HepG2 (cell line): ENCODE measurements around the gene LIF. TPM values are rescaled to one million over a fixed set of nuclear protein-coding genes. Genes with fewer than 3 reads are reported as not detected.

Source experiments
- BHLHE40 ChIP-seq: IDR thresholded peaks from 2 replicates; pipeline ENCODE4 v1.6.1; 2011; ENCODE audit warnings: low read length, improper control_type of control experiment
- BRCA1 ChIP-seq: sonication (generic); formaldehyde crosslinking; IDR thresholded peaks from 2 replicates; pipeline ENCODE4 v1.4.0; 2020; ENCODE audit warnings: missing genetic modification reagents
- CREBL2 ChIP-seq: sonication (generic); formaldehyde crosslinking; IDR thresholded peaks from 2 replicates; pipeline ENCODE4 v1.8.1; 2023; ENCODE audit warnings: missing genetic modification reagents, mild to moderate bottlenecking, borderline replicate concordance
- HNRNPLL ChIP-seq: fragments of 200-400 bp; formaldehyde crosslinking; IDR thresholded peaks from 2 replicates; pipeline ENCODE4 v1.6.1; 2017; ENCODE audit warnings: mild to moderate bottlenecking, low read depth, low read length; ENCODE audit not compliant: poor library complexity, severe bottlenecking
- KDM3A ChIP-seq: IDR thresholded peaks from 2 replicates; pipeline ENCODE4 v1.6.1; 2018; ENCODE audit warnings: low read depth, missing compliant biosample characterization
- KDM5A ChIP-seq: fragments of 200-600 bp; sonication (generic); IDR thresholded peaks from 2 replicates; pipeline ENCODE4 v1.7.0; 2018; ENCODE audit warnings: antibody characterized with exemption, mild to moderate bottlenecking, low read length, borderline replicate concordance
- MLX ChIP-seq: IDR thresholded peaks from 2 replicates; pipeline ENCODE4 v1.6.1; 2016
- MYPOP ChIP-seq: sonication (generic); formaldehyde crosslinking; IDR thresholded peaks from 2 replicates; pipeline ENCODE4 v1.8.1; 2023; ENCODE audit warnings: mild to moderate bottlenecking, moderate library complexity, missing genetic modification reagents
- POLR2AphosphoS5 ChIP-seq: IDR thresholded peaks from 2 replicates; pipeline ENCODE4 v1.6.1; 2012; ENCODE audit warnings: low read depth, low read length
- RFXAP ChIP-seq: sonication (generic); formaldehyde crosslinking; IDR thresholded peaks from 2 replicates; pipeline ENCODE4 v1.4.0; 2020; ENCODE audit warnings: missing genetic modification reagents, borderline replicate concordance
- RNF219 ChIP-seq: sonication (generic); formaldehyde crosslinking; IDR thresholded peaks from 2 replicates; pipeline ENCODE4 v1.5.0; 2020; ENCODE audit warnings: mild to moderate bottlenecking, missing genetic modification reagents
- TRAFD1 ChIP-seq: sonication (generic); formaldehyde crosslinking; IDR thresholded peaks from 2 replicates; pipeline ENCODE4 v1.5.1; 2020; ENCODE audit warnings: missing genetic modification reagents, mild to moderate bottlenecking, borderline replicate concordance
- ZBTB33 ChIP-seq: sonication (generic); formaldehyde crosslinking; IDR thresholded peaks from 2 replicates; pipeline ENCODE4 v1.4.0; 2020; ENCODE audit warnings: missing genetic modification reagents
- ZFP41 ChIP-seq: sonication (generic); formaldehyde crosslinking; IDR thresholded peaks from 2 replicates; pipeline ENCODE4 v1.4.0; 2020; ENCODE audit warnings: mild to moderate bottlenecking, missing genetic modification reagents, borderline replicate concordance
- ZFY ChIP-seq: sonication (generic); formaldehyde crosslinking; IDR thresholded peaks from 2 replicates; pipeline ENCODE4 v1.4.0; 2020; ENCODE audit warnings: missing genetic modification reagents
- ZNF362 ChIP-seq: sonication (generic); formaldehyde crosslinking; IDR thresholded peaks from 2 replicates; pipeline ENCODE4 v1.4.0; 2020; ENCODE audit warnings: missing genetic modification reagents, mild to moderate bottlenecking, borderline replicate concordance
- ZNF549 ChIP-seq: sonication (generic); formaldehyde crosslinking; IDR thresholded peaks from 2 replicates; pipeline ENCODE4 v1.5.0; 2020; ENCODE audit warnings: missing genetic modification reagents
- ZNF644 ChIP-seq: IDR thresholded peaks from 2 replicates; pipeline ENCODE4 v1.6.1; 2016; ENCODE audit warnings: low read depth
- ZNF703 ChIP-seq: sonication (generic); formaldehyde crosslinking; IDR thresholded peaks from 2 replicates; pipeline ENCODE4 v1.5.1; 2020; ENCODE audit warnings: missing genetic modification reagents, mild to moderate bottlenecking, moderate library complexity, borderline replicate concordance
- ZSCAN25 ChIP-seq: sonication (generic); formaldehyde crosslinking; IDR thresholded peaks from 2 replicates; pipeline ENCODE4 v1.8.0; 2022; ENCODE audit warnings: mild to moderate bottlenecking, missing genetic modification reagents
- polyA plus RNA-seq, 8 experiments: library from polyadenylated mRNA; depleted of rRNA in 3 of 8; stranded (reverse) in 7 of 8; unstranded in 1 of 8; fragments of >200 nt; fragmentation: Illumina TruSeq in 4 of 8; extraction: Trizol in 4 of 8; gene quantifications; 2 replicates each; pipeline versions ENCODE4 v1.2.1 to v1.2.3, GENCODE V29; 2011 to 2016; ENCODE audit warnings: low read depth in 4 of 8, missing spikeins in 1 of 8, mixed read lengths in 1 of 8; ENCODE audit not compliant: insufficient read depth in 1 of 8
- total RNA-seq, 5 experiments: library from RNA; depleted of rRNA; stranded (reverse); fragments of >200 nt; fragmentation: Illumina TruSeq; extraction: Trizol; gene quantifications; 2 replicates each; pipeline ENCODE4 v1.2.3, GENCODE V29; 2016; ENCODE audit warnings: low read depth in 1 of 5

The LIF gene
- total and polyA plus RNA-seq, 2 of the 13 experiments (the other 11 are each of a cell fraction or from before 2014, with no cell fraction given): 3.6 to 8.5 TPM

- no peak for TF ChIP-seq RNF219 (CRISPR knock-in tag)
- no peak for TF ChIP-seq HNRNPLL
- no peak for TF ChIP-seq ZNF362 (CRISPR knock-in tag)
- TF ChIP-seq KDM5A: no peak
- TF ChIP-seq MLX (CRISPR knock-in tag): peak; percentile 61; the same call in 1 of the 2 replicates
- no peak for TF ChIP-seq ZNF549 (CRISPR knock-in tag)
- peak; percentile 57 for TF ChIP-seq ZBTB33 (CRISPR knock-in tag)
- TF ChIP-seq RFXAP (CRISPR knock-in tag): no peak; the same call in 1 of the 2 replicates
- TF ChIP-seq POLR2AphosphoS5: no peak
- TF ChIP-seq BRCA1: no peak
- TF ChIP-seq CREBL2 (CRISPR knock-in tag): no peak
- TF ChIP-seq ZFY: no peak
- TF ChIP-seq TRAFD1 (CRISPR knock-in tag): no peak
- peak; percentile 78 for TF ChIP-seq ZNF644 (CRISPR knock-in tag)
- no peak for TF ChIP-seq ZNF703
- TF ChIP-seq KDM3A (CRISPR knock-in tag): no peak
- no peak for TF ChIP-seq ZSCAN25 (CRISPR knock-in tag)
- peak; percentile 25 for TF ChIP-seq BHLHE40
- no peak; the same call in 1 of the 2 replicates for TF ChIP-seq MYPOP (CRISPR knock-in tag)
- TF ChIP-seq ZFP41 (CRISPR knock-in tag): no peak
Measured at GRCh38 chr22:30212363-30212995, 34.1 kb downstream of the LIF start (continued).
